SU-DHL-6 (cell line): ENCODE data around the gene CDC6.
A peak's percentile ranks its signal among the peaks of the same experiment; 100 is the strongest.

Experiments
- H2AFZ ChIP-seq: fragments of 200-600 bp; sonication (generic); 2 replicates; pipeline ENCODE4 v1.6.1; 2014; ENCODE audit warnings: low read depth, mild to moderate bottlenecking, moderate library complexity, mixed read lengths, antibody characterized with exemption, low read length; ENCODE audit not compliant: severe bottlenecking
- H3F3A ChIP-seq: fragments of 200-600 bp; shearing (Covaris generic); 2 replicates; pipeline ENCODE4 v1.6.0; 2016; ENCODE audit warnings: antibody characterized with exemption, mild to moderate bottlenecking; ENCODE audit not compliant: insufficient read depth
- H3K27ac ChIP-seq: fragments of 200-600 bp; sonication (generic); 2 replicates; pipeline ENCODE4 v1.5.1; 2016; ENCODE audit warnings: low read depth, mild to moderate bottlenecking, low read length, moderate library complexity, mixed read lengths
- H3K27me3 ChIP-seq: fragments of 200-600 bp; sonication (generic), shearing (Covaris generic); 2 replicates; pipeline ENCODE4 v1.6.0; 2014; ENCODE audit warnings: mild to moderate bottlenecking, low read length
- H3K36me3 ChIP-seq: fragments of 200-600 bp; sonication (generic); 2 replicates; pipeline ENCODE4 v1.6.1; 2014; ENCODE audit warnings: mild to moderate bottlenecking, low read length, mixed read lengths
- H3K4me2 ChIP-seq: fragments of 300-600, 200-600 bp; shearing (Covaris generic), sonication (generic); 2 replicates; pipeline ENCODE4 v1.6.0; 2014; ENCODE audit warnings: low read length, low read depth, mild to moderate bottlenecking; ENCODE audit not compliant: poor library complexity, severe bottlenecking
- H3K4me3 ChIP-seq: fragments of 200-600 bp; sonication (generic); 2 replicates; pipeline ENCODE4 v1.5.1; 2014; ENCODE audit warnings: antibody characterized with exemption, low read length, mild to moderate bottlenecking, mixed read lengths; ENCODE audit not compliant: insufficient read depth, poor library complexity, severe bottlenecking
- H3K79me2 ChIP-seq: fragments of 200-600 bp; sonication (generic); 2 replicates; pipeline ENCODE4 v1.6.1; 2014; ENCODE audit warnings: mild to moderate bottlenecking, low read length, moderate library complexity; ENCODE audit not compliant: insufficient read depth
- H3K9ac ChIP-seq: fragments of 200-600 bp; sonication (generic); 2 replicates; pipeline ENCODE4 v1.7.0; 2014; ENCODE audit warnings: mild to moderate bottlenecking, low read length
- H3K9me2 ChIP-seq: fragments of 200-600 bp; sonication (generic); replicated peaks from 2 replicates; pipeline ENCODE4 v1.6.1; 2014; ENCODE audit warnings: low read length; ENCODE audit not compliant: insufficient read depth
- H3K9me3 ChIP-seq: fragments of 200-600 bp; sonication (generic); 2 replicates; pipeline ENCODE4 v1.6.1; 2014; ENCODE audit warnings: low read length, mixed read lengths; ENCODE audit not compliant: insufficient read depth
- H4K20me1 ChIP-seq: fragments of 200-600 bp; sonication (generic); 2 replicates; pipeline ENCODE4 v1.6.1; 2014; ENCODE audit warnings: low read depth, mild to moderate bottlenecking, antibody characterized with exemption, low read length, moderate library complexity, mixed read lengths
- EZH2phosphoT487 ChIP-seq: fragments of 200-600 bp; sonication (generic), shearing (Covaris generic); conservative IDR thresholded peaks from 2 replicates; pipeline ENCODE4 v1.6.1; 2018; ENCODE audit warnings: mild to moderate bottlenecking, antibody characterized with exemption, low read length, moderate library complexity, mixed read lengths
- TF ChIP-seq, protein P1 (sequence below): fragments of 200-600 bp; sonication (generic); IDR thresholded peaks from one replicate; pipeline ENCODE4 v1.5.1; 2017; ENCODE audit warnings: antibody characterized with exemption, mild to moderate bottlenecking, low read length, moderate library complexity; ENCODE audit not compliant: insufficient read depth, poor library complexity, severe bottlenecking

Gene CDC6

DNA sequence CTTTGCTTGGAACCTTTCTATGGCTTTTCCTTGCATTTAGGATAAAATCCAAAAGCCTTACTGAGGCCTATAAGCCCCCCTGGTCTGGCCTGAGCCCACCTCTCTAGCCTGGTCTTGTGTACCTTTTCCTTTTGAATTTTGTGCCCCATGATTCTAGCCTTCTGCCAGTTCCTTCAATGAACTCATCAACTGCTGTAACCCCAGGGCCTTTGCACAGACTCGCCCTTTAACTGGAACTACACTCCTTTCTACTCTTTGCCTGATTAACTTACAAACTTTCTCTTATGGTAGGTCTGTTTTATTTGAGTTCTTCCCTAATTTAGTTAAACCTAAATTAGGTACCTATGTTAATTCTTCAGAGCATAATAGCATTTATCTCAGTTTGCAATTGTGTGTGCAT lies 52.6 kb downstream of the CDC6 start:
- 0 out of 2 replicates have a peak overlapping the region, but pooled peaks have one; percentile 29 for H3K9ac ChIP-seq
- H3K4me3 ChIP-seq = no peak overlapping the region
- H3K79me2 ChIP-seq = no peaks in the 10 kb centered on the region
- peak overlapping the region; percentile 61 for H3K4me2 ChIP-seq
- H3K9me3 ChIP-seq = no peaks in the 10 kb centered on the region
- H3K27ac ChIP-seq = no peak overlapping the region
- H2AFZ ChIP-seq = no peak overlapping the region
- H4K20me1 ChIP-seq = peaks cover 4% of the 10 kb centered on the region; the same call in 1 of the 2 replicates
- no peaks in the 10 kb centered on the region for H3K27me3 ChIP-seq
- H3K9me2 ChIP-seq = no peaks in the 10 kb centered on the region
- H3K36me3 ChIP-seq = no peaks in the 10 kb centered on the region; the same call in 1 of the 2 replicates
- TF ChIP-seq, protein P1, sequence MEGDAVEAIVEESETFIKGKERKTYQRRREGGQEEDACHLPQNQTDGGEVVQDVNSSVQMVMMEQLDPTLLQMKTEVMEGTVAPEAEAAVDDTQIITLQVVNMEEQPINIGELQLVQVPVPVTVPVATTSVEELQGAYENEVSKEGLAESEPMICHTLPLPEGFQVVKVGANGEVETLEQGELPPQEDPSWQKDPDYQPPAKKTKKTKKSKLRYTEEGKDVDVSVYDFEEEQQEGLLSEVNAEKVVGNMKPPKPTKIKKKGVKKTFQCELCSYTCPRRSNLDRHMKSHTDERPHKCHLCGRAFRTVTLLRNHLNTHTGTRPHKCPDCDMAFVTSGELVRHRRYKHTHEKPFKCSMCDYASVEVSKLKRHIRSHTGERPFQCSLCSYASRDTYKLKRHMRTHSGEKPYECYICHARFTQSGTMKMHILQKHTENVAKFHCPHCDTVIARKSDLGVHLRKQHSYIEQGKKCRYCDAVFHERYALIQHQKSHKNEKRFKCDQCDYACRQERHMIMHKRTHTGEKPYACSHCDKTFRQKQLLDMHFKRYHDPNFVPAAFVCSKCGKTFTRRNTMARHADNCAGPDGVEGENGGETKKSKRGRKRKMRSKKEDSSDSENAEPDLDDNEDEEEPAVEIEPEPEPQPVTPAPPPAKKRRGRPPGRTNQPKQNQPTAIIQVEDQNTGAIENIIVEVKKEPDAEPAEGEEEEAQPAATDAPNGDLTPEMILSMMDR = no peak
- TF ChIP-seq EZH2phosphoT487 = no peak
- peaks cover 9% of the 10 kb centered on the region for H3F3A ChIP-seq

DNA sequence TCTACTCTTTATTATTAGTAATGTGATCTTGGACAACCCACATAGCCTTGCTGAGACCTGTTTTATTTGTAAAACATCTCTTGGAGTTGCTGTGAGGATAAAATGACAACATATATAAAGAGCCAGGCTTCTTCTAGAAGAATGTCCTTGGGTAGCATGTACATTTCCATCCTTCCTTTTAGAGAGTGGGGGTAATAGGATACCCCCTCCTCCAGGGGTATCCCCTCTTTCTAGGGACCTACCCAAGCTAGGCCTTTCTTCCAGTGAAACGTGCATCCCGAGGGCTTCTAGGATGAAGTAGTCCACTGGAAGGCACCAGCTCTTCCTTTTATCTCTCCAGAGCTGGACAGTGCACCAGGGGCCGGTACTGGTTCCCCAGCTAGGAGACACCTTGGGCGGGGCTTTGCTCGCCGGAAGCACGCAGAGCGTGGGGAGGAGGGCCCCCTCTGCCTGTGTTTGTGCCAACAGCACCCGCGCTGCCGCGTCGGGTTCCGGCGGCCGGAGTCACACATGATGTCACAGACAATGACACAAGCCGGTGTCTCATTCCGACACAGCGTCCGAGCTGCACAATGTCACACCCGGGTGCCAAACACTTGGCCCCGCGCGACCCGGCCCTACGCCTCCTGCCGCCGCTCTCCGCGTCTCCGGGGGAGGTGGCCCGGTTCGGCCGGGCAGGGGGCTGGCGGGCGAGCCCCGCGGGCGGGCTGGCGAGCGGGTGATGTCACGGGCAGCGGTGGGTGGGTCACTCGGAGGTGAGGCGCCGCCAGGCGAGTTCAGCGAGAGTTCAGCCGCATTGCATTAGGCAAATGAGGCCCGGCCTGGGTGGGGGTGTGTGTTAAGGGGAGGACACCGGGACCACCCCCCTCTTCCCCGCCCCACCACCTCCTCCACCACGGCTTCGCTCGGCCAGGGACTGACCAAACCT lies 53.5 kb downstream of the CDC6 start:
- Histone ChIP-seq H3K4me3 (peak overlapping the region; percentile 45), H3K4me2 (peak overlapping the region; percentile 61), H3K9me2 (no peaks in the 10 kb centered on the region), H2AFZ (no peak overlapping the region), H3K9me3 (no peaks in the 10 kb centered on the region), H3K9ac (peak overlapping the region; percentile 29), H3K27ac (no peak overlapping the region), H3K27me3 (no peaks in the 10 kb centered on the region), H4K20me1 (peaks cover 4% of the 10 kb centered on the region; the same call in 1 of the 2 replicates), H3K36me3 (no peaks in the 10 kb centered on the region; the same call in 1 of the 2 replicates), H3F3A (peaks cover 9% of the 10 kb centered on the region), H3K79me2 (no peaks in the 10 kb centered on the region)
- no peak for TF ChIP-seq EZH2phosphoT487
- TF ChIP-seq, protein P1 = no peak

DNA sequence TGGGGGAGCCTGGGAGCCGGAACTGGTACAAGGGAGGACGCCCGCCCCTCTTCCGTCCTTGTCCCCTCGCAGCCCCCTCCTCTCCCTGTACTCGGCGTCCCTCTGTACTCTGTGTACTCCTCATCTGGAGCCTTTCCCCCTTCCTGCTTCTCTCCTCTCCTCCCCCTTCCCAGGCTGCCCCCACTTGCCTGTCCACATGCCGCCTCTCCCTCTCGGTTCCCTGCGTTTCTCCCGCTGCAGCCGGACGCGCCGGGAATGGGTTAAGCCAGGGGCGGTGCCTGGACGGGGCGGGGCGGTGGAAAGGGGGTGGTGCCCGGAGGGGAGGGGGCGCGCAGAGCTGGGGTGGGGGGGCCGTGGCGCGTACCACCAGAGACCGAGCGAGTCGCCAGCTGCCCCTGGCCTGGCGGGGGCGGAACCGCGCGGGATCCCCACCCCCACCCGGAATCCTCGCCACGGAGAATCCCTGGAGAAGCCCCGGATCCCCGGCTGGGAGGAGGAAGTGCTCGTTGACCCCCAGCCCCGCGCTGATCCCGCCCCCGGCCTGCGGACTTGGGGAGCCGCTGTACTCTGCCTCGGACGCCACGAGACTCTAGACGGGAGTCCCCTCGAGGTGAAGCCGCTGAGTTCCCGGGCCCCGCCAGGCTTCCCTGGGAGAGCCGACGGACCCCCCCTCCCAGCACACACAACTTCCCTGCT lies 54.3 kb downstream of the CDC6 start:
- no peaks in the 10 kb centered on the region for H3K9me2 ChIP-seq
- H3F3A ChIP-seq = peaks cover 9% of the 10 kb centered on the region
- TF ChIP-seq, protein P1 = no peak
- no peak for TF ChIP-seq EZH2phosphoT487
- no peak overlapping the region for H2AFZ ChIP-seq
- H3K4me3 ChIP-seq = no peak overlapping the region
- H3K27me3 ChIP-seq = no peaks in the 10 kb centered on the region
- 0 out of 2 replicates have a peak overlapping the region, but pooled peaks have one; percentile 29 for H3K9ac ChIP-seq
- H3K36me3 ChIP-seq = no peaks in the 10 kb centered on the region; the same call in 1 of the 2 replicates
- no peak overlapping the region for H3K27ac ChIP-seq
- H3K4me2 ChIP-seq = peak overlapping the region; percentile 61
- peaks cover 4% of the 10 kb centered on the region; the same call in 1 of the 2 replicates for H4K20me1 ChIP-seq
- no peaks in the 10 kb centered on the region for H3K79me2 ChIP-seq
- H3K9me3 ChIP-seq = no peaks in the 10 kb centered on the region
